NCI-H2171 (cell line): Measurements from ENCODE around the gene CYP2C19.
"Not testable (repeated sequence)": the region's sequence is repeated elsewhere in the genome, so short reads cannot be mapped to it uniquely, and the experiment has no call there.

ENCODE experiments used
- DNase-seq: peaks from one replicate; lab custom pipeline; 2025; lab: John Stamatoyannopoulos, UW

The CYP2C19 gene

GRCh38 chr10:94762393-94762792 lies at the start of gene CYP2C19:
Gene CYP2C19, plus strand, starts transcription at chr10:94762681. Its CDS starts 25 bp downstream, at chr10:94762706.
- DNase-seq: no peak

- no peak for DNase-seq
Measured at GRCh38 chr10:94725871-94726270, 36.6 kb upstream of the CYP2C19 start.

GRCh38 chr10:94735197-94735596 lies 27.3 kb upstream of the CYP2C19 start:
- no peak for DNase-seq

- no peak for DNase-seq
Measured at GRCh38 chr10:94738588-94738987, 23.9 kb upstream of the CYP2C19 start.

GRCh38 chr10:94747137-94747536 lies 15.3 kb upstream of the CYP2C19 start:
- no peak for DNase-seq

- no peak for DNase-seq
Measured at GRCh38 chr10:94747838-94748237, 14.6 kb upstream of the CYP2C19 start.

GRCh38 chr10:94757916-94758315 lies 4.6 kb upstream of the CYP2C19 start:
- DNase-seq: no peak

GRCh38 chr10:94760586-94761178 lies 1.8 kb upstream of the CYP2C19 start:
- no peak for DNase-seq

GRCh38 chr10:94775425-94775824 lies 12.9 kb downstream of the CYP2C19 start:
- not testable (repeated sequence) for DNase-seq

GRCh38 chr10:94777886-94778458 lies 15.5 kb downstream of the CYP2C19 start:
- no peak for DNase-seq

GRCh38 chr10:94780844-94781243 lies 18.4 kb downstream of the CYP2C19 start:
- DNase-seq: no peak

- DNase-seq: no peak
Measured at GRCh38 chr10:94784256-94784655, 21.8 kb downstream of the CYP2C19 start.

- DNase-seq: no peak
Measured at GRCh38 chr10:94785211-94785610, 22.7 kb downstream of the CYP2C19 start.

- DNase-seq: not testable (repeated sequence)
Measured at GRCh38 chr10:94800551-94800950, 38.1 kb downstream of the CYP2C19 start.

- DNase-seq: no peak
Measured at GRCh38 chr10:94803307-94803706, 40.8 kb downstream of the CYP2C19 start.

- not testable (repeated sequence) for DNase-seq
Measured at GRCh38 chr10:94830025-94830424, 67.5 kb downstream of the CYP2C19 start.

- no peak for DNase-seq
Measured at GRCh38 chr10:94846204-94846603, 83.7 kb downstream of the CYP2C19 start.

GRCh38 chr10:94850766-94851165 lies 88.3 kb downstream of the CYP2C19 start:
- no peak for DNase-seq

- no peak for DNase-seq
Measured at GRCh38 chr10:94851263-94851662, 88.8 kb downstream of the CYP2C19 start.

GRCh38 chr10:94852438-94852837 lies 90.0 kb downstream of the CYP2C19 start:
- DNase-seq: no peak

- DNase-seq: no peak
Measured at GRCh38 chr10:94853065-94853464, 90.6 kb downstream of the CYP2C19 start.

GRCh38 chr10:94858005-94858404 lies 95.5 kb downstream of the CYP2C19 start:
- no peak for DNase-seq

GRCh38 chr10:94859086-94859485 lies 96.6 kb downstream of the CYP2C19 start:
- no peak for DNase-seq

- DNase-seq: no peak
Measured at GRCh38 chr10:94878649-94879048, 116.2 kb downstream of the CYP2C19 start.
